Stimulated activated CD8-positive, alpha-beta memory T cell treated with anti-CD3 and anti-CD28 coated beads, Interleukin-2, amount 100 ng/mL, for 1 hour (primary cell): ENCODE measurements around the gene MINDY2.
"Not testable (repeated sequence)": the region's sequence is repeated elsewhere in the genome, so short reads cannot be mapped to it uniquely, and the experiment has no call there.

Source experiments
- DNase-seq, 2 donors: peaks; one replicate each; pipeline ENCODE4 v3.0.0-alpha.2; 2020; ENCODE audit warnings: low read depth in 2 of 2

MINDY2 gene

DNA sequence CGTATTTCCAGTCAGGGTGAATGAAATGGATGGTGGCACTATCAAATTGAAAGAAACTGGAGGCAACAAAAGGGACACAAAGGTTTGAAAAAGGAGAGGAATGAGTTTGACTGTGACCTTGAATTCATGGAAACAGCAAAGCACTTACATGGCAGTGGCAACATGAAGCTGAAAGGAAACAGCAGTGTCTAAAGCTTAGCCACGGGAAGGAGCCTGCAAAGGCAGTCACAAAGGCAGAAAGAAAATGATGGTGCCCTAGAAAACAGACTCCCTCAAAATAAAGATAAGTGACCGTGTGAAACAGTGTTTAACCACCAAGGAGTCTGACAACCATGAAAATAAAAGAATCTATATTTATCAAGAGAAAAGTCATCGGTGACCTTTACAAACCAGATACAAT, 111.1 kb downstream of the MINDY2 start:
- DNase-seq: no peak

DNA sequence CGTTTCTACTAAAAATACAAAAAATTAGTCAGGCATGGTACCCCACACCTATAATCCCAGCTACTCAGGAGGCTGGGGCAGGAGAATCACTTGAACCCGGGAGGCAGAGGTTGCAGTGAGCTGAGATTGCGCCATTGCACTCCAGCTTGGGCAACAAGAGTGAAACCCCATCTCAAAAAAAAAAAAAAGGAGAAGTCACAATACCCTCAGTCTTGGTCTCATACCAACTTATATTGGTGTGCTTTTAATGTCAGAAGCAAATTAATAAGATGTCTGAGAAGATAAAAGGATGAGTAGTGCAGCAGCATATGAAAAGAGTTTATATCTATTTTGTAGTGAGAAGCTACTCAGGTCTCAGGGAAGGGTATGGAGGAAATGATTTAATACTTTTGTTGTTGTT, 112.8 kb downstream of the MINDY2 start:
- DNase-seq: not testable (repeated sequence)

DNA sequence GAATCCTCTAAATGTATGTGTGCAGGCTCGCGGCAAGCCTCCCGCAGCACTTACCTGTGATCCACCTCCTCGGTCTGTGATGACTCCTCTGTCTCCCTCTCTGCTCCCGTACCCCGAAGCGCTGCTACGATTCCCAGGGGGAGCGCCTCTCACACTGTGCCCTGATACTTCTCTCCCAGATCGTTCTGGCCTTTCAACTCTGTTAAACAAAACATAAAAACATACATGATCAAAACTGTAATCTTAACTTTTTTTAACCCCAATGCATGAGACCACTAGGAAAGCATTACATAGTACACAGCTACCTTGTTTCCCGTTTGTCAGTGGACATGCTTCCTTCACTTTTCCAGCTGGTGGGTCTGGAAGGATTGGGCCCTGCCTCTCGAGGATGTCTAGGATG, 115.8 kb downstream of the MINDY2 start:
- DNase-seq: no peak

DNA sequence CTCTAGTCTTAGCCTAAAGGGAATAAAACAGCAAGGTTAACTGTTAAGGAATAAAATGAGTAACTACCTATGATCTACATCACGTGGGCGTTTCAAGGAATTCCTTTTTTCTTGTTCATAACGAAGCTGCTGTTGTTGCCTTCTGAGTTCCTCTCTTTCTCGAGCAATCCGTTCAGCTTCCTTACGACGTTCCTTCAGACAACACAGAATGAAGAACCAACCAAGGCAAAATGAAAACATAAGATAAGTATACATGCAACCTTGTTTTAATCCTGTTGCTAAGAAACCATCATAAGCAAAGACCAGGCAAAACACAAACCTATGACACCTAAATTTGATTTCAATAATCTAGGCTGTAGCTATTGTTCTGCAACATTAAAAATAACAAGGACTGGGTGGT, 118.3 kb downstream of the MINDY2 start:
- no peak for DNase-seq

DNA sequence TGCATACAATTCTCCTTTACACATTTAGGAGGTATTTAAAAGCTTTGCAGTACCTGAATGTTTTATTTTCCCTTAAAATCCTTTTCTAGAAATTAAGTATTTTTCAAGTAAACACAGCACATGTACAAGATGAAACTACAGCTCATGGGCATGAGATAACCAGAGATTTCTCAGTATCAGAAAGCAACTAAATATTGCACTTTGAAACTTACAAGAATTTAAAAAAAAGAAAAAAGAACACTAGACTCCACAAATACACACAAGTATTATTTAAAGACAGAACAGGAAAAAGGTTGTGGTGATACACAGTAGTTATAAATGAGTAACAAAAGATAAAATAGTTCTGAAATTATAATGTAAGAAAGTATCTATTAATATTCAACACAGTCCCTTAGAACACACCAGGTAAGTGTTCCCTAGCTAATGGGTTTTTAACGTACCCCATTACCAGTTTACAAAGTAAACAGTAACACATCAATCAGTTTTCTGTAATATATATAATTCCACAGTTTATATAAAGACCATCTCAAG, 127.1 kb downstream of the MINDY2 start:
- DNase-seq: no peak

DNA sequence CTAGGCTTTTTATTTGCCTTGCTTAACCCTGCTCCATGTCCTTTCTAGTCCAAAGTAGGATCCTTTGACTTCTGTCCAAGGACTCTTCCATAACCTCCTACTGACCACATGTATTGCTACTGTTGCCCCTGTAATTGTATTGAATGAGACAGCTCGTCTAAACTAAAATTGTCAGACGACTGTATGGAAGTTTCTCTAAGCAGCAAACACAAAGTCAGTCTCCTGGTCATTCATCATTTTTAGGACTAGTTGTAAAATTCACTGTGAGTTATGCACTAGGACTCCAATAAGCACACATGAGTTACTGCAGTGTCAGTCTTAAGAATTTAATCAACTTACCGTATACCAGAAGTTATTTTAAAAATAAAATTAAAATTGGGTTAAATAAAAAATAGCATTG, 129.5 kb downstream of the MINDY2 start:
- no peak for DNase-seq

DNA sequence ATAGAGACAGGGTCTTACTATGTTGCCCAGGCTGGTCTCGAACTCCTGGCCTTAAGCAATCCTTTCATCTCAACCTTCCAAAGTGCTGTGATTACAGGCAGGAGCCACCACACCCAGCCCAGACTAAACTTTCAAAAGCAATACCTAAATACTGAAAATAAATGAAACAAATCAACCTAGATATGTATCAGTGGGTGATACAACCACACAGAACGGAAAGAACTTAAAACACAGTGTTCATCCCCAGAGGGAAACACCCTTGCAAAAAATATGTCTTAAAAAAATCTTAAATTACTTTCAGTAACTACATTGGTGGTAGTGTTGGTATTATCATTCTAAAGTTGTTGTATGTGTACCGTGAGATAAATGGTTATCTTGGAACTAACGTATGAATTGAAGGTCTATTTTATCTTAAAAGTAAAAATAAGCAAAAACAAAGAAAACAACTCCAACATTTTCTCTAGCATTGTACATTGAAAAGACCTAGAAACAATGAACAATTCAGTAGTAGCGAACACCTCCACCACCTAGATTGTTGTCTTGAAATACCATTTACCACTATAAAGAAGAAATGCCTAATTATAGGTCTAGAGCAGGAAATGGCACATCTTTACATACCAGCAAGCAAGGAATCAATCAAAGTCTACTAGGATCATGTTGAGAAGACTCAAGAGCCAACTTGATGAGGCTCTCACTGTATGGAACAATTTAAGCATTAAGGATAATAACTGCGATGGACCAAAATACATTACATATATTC, 137.6 kb downstream of the MINDY2 start:
- DNase-seq: no peak

DNA sequence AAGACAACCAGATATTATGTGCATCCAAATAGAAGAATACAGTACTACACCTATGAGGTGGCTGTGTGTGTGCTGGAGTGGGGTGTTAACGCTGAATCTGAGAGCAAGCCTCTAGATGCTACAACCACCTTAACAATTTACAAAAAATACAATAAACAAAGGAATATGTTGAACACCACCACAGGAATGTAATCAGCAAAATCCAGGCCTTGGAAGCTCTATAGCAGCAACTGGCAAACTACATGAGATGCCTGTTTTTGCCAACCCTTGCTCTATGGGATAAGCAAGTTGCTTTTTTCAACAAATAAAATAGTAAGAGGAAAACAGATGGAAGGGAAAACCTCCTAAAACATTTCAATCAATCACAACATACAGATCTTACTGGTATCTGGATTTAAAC, 138.5 kb downstream of the MINDY2 start:
- no peak for DNase-seq

DNA sequence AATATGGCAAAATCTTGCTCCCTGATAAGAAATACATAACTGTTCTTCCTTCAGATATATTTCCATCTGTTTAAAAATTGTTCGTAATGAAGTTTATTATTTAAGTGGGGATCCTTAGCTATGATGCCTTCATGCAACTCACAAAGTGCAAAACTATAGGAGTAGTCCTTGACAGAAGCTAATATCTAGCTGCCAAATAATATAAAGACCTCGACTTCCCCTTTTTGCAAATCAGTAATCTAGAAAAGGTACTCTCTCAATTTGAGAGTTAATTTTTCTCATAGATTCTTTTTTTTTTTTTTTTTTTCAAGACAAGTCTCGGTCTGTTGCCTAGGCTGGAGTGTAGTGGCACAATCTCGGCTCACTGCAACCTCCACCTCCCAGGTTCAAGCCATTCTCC, 139.4 kb downstream of the MINDY2 start:
- DNase-seq: no peak
